HCEC 1CT (cell line): Measurements from ENCODE around the gene TMEM132C.

Experiments
- DNase-seq: peaks from one replicate; pipeline ENCODE4 v3.0.0-alpha.2; 2017

TMEM132C gene

GRCh38 chr12:128619263-128619662 lies 352.3 kb downstream of the TMEM132C start:
- DNase-seq = no peak

DNA sequence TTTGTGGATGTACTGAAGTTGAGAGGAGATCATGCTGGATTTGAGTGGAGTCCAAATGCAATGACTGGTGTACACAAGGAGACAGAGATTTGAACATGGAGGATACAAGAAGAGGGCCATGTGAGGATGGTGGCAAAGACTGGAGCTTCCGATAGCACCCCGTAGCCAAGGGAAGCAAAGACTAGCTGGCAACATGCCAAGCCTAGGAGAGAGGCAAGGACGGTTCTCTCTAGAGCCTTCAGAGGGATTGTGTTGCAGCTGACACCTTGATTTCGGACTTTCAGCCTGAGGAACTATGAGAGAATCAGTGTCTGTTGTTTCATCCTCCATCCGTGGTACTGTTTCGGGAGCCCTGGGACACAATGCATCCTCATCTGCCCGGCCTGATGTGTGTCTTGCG lies 354.3 kb downstream of the TMEM132C start:
- no peak for DNase-seq

- DNase-seq = no peak
Measured at GRCh38 chr12:128623748-128624147, 356.8 kb downstream of the TMEM132C start.

- DNase-seq = no peak
Measured at GRCh38 chr12:128626808-128627320, 359.9 kb downstream of the TMEM132C start.

DNA sequence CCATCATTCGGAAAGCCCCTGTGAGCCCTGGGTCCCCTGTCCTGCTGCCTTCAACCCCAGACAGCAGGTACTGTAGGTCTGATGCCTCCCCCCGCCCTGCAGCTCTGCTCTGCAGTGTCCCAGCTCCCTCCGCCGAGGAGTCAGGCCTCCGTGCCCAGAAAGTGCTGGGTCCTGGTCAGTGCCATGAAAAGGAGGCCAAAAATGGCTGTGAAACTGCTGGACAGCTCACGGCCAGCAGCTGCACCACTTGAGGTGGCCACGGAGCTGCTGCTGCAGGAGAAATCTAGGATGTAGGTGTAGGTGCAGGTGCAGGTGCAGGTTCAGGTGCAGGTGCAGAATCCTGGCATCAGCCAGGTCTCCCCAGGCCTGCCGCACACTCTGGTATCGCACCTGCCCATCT lies 360.7 kb downstream of the TMEM132C start:
- DNase-seq = no peak

DNA sequence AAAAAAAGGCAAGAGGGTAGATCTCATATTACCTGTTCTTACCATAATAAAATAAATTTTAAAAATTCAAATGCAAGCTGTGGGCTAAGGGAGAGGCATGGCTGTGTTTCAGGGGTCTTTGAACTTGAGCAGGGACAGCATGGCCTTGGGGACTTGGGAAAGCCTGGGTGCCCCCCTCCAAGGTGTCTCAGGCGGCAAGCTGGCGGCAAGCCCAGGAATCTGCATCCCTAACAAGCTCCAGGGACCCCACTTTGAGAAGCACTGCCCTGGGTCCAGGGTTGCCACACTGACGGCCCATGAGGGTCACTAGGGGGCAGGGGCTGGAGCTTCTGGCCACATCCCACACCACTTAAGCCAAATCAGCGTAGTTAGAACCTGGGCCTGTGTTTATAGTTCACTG lies 363.0 kb downstream of the TMEM132C start:
- DNase-seq = no peak

DNA sequence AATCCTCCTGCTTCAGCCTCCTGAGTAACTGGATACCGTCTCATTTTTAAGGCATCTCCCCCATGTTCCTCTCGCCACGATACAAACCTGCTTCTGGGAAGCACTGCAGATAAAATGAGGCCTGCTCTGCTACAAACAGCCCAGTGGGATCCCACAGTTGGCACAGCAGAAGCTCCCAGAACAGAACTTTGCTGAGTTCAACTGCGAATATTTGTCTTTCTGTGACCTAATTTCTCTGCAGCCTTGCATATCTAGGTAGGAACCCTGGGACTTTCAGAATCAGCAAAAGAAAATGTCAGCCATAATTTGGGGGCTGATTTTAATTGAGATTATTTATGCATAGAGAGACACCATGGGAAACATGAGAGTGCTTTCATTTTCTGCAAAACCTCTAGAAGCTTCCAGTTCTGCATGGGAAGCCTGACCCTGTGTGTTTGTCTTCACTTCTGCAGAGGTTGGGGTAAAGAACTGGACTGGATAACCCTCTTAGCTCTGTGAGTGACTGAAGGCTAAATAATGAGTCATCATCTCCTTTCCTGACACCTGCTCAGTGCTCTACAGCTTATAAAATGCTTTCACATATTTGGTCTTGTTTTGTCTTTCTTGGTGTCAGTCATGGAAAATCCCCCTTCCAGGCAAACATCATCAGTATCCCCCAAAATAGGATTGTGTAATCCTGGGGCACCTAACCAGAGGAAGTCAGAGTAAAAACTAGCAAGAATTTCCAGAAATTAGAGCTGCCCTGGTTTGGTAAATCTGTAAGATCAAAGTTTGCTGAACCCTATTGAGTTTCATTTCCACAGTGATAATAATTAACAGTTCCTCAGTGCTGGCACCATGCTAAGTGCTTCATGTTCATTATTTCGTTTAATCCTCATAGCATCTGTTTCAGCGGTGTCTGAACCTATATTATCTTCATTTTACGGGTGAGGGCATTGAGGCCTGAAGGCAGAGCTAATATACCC lies 371.0 kb downstream of the TMEM132C start:
- DNase-seq = no peak

GRCh38 chr12:128639089-128639488 lies 372.1 kb downstream of the TMEM132C start:
- no peak for DNase-seq

- DNase-seq = no peak
Measured at GRCh38 chr12:128643155-128643554, 376.2 kb downstream of the TMEM132C start.

- DNase-seq = no peak
Measured at GRCh38 chr12:128644664-128645296, 377.8 kb downstream of the TMEM132C start.

DNA sequence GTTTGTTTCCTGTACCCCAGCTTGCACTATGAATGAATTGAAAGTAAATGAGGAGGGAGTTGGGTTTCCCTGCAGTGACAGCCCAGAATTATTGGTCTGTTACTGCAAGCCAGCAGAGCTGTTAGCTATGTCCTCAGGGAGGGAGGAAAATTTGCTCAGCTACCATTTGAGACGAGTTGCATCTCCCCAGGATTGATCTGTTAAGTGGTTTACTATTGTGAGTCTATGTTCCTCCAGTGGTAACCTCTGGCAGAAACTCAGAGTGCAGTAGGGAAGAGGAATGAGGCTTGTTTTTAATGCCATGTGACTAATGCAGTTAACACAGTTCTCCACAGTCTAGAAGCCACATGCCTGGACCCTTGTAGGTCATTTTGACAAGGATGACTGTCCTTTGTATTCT lies 382.9 kb downstream of the TMEM132C start:
- no peak for DNase-seq

DNA sequence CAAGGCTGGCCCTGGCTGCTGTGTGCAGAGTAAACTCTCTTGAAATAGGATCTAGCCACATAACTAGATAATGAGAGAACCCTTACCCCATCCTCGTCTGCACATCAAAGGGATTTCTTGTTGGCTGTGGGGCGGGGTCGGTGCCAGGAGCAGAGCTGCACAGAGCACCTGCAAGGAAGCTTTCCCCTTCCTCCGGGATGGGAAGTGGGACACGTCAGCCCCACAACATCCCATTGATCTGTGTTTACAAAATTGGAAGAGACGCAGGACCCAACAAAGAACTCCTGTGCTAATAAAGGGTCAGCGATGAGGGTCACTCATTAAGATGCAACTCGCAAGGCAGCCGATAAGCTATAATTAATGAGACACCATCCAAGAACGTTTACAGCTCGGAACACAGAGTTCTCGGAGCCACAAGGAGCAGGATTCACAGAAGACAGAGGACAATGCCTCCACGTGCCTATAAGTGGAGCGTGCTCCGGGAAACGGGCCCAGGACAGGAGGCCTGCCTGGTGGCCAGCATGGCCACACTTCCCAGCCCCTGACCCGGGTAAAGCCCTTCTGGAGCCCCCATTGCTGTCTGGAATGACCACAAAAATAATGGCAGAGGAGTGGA lies 385.3 kb downstream of the TMEM132C start:
- DNase-seq = no peak

DNA sequence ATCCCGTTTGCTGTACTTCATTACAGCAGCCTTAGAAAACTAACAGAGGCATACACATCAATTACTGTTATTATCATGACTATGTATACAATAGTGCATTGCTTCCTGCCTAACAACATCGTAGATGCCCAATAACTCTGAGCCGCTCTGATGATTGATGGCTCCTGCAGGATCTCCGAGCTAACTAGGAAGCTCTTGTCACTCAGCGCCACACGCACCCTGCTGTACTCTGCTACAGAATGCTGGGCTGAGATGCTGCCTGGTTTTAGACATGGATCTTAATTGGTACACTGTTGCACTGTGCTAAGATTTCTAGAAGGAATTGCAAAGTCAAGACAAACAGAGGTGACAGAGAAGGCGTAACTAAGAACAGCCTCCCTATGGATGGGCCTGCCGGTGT lies 387.5 kb downstream of the TMEM132C start:
- no peak for DNase-seq

DNA sequence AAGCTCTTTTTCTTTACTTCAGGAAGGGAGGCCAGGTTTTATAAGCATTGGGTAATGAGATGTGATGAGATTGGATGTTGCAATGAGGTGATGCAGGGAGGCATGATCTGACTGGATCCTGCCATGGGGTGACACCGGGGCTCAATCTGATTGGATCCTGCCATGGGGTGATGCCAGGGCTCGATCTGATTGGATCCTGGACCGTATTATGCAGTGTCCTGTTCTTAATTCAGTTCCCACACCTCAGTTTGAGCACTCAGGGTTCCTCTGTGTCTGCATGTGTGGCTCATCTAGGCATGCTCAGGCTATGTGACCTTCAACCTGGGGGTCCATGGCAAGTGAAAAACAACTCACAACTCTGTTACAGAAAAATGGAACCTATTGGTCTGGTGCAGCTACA lies 390.4 kb downstream of the TMEM132C start:
- DNase-seq = no peak

GRCh38 chr12:128660532-128661225 lies 393.7 kb downstream of the TMEM132C start:
- no peak for DNase-seq

DNA sequence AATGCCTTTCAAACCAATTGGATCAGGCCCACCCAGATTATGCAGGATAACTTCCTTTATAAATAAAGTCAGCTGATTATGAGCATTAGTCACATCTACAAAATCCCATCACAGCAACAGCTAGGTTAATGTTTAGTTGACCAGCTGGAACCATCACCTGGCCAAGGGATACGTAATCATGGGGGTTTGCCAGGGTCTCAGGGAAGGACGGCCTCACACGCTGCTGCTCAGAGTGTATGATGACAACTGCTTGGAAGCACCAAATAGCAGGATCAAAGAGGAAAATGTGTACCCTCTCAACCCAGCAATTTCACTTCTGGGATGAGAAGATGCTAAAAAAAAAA lies 394.2 kb downstream of the TMEM132C start:
- no peak for DNase-seq

DNA sequence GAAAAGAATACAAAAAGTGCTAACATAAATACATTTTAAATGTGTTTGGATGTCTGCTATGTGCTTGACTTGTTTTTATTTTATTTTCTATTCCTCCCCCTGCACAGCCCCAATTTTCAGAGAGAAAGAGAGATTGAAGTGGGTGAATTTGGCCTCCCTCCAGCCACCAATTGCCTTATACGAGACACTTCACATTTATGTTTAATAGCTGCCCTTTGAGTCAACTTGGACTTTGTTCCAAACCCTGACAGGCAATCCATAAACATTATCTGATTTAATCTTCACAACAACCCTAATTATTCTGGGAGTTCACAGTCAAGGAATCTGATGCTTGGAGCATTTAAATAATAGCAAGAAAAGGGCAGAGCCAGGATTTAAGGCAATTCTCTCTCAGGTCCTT lies 395.1 kb downstream of the TMEM132C start:
- DNase-seq = no peak

DNA sequence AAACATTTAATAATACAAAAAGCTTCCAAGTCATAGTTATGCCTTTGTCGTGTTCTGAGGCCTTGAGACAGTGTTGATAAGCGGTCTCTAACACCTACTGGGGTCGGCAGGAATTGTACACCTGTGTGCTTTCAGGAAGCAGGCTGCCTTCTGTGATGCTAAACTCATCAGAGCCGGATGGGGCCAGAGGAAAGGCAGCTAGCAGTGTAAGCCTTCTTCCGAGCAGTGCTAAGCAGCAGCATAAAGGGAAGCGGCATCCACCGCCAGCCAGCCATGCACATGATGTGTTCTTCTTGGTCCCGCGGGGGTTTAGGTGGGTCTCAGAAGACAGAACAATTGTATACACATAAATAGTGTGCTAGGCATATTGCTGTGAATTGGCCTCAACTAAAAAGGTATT lies 397.5 kb downstream of the TMEM132C start:
- DNase-seq = no peak

DNA sequence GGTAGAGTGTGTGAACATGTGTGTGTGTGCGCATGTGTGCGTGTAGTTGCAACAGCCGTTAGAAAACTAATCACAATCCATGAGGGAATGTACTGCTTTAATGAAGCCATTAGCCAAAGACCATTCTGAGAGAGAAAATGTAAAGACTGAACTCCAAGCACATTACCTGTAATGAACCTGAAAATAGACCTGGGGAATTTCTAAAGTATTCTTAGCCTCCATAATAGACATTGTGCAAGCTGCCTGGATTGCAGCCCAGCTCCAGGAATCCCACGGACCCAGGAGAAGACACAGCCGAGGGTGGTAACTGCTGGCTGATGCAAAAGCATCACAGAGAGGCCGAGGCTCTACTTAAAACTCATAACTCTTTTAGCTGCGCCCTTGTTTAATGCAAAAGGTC lies 400.2 kb downstream of the TMEM132C start:
- DNase-seq = no peak

DNA sequence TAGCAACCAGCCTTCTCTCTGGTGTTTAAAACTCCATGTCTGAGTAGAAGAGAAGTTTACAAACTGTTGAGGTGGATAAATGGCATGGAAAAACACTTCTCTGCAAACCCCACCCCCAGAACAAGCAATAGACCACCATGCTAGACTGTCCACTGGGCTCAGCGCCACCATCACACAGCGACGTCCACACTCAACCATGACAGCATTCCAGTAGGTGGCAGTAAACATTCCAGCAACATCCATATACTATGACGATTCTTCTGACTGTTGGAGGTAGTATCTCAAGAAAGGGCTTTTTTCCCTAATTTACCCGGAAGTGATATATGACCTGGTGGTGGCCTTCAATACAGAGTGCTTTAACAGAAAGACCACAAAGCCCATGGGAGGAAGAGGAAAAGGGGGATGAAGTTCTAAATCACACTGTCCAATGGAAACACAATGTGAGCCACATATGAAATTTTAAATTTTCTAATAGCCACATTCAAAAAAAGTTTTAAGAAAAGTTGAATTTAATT lies 404.6 kb downstream of the TMEM132C start:
- no peak for DNase-seq

GRCh38 chr12:128672428-128672827 lies 405.5 kb downstream of the TMEM132C start:
- DNase-seq = no peak

GRCh38 chr12:128672893-128673292 lies 405.9 kb downstream of the TMEM132C start:
- DNase-seq = no peak

GRCh38 chr12:128675576-128675975 lies 408.6 kb downstream of the TMEM132C start:
- DNase-seq = no peak
